HCT116 (cell line): ENCODE data around the gene DPP6. TPM values are rescaled to one million over a fixed set of nuclear protein-coding genes. Genes with fewer than 3 reads are reported as not detected.

Experiments
- ATAC-seq: fragments of 200-7000 bp; cut with Tn5 transposase; 2 replicates; pipeline ENCODE4 v1.9.1; 2020; ENCODE audit warnings: mild to moderate bottlenecking, moderate library complexity
- BruUV-seq: library from RNA; stranded (reverse); fragments of 400-500 nt; replicated peaks from 2 replicates; lab custom pipeline; 2021; lab: Mats Ljungman, UMichigan
- CTCF ChIA-PET: fragments of 300-600 bp; sonication (Branson Sonifier 250); formaldehyde crosslinking; loops from one replicate; lab custom pipeline; 2021; ENCODE audit warnings: antibody characterized with exemption; lab: Charles Lee
- POLR2A ChIA-PET: fragments of 300-600, 350-600 bp; sonication (Branson Sonifier 250); formaldehyde crosslinking; loops from one replicate; lab custom pipeline; 2021; ENCODE audit warnings: antibody characterized with exemption; lab: Charles Lee
- RAD21 ChIA-PET, 2 experiments: fragments of 300-600 bp; sonication (Branson Sonifier 250); formaldehyde crosslinking; loops; one replicate each; lab custom pipeline; 2023; ENCODE audit warnings: low total read pairs in 2 of 2; ENCODE audit not compliant: uncharacterized antibody in 2 of 2, unreplicated experiment in 2 of 2, low non-redundant PET in 1 of 2; lab: Charles Lee
- DNase-seq: peaks from one replicate; pipeline ENCODE4 v3.0.0-alpha.2; 2010; ENCODE audit warnings: low read depth, low spot score
- H2AFZ ChIP-seq: fragments of 200-600 bp; shearing (Covaris generic), sonication (generic); 2 replicates; pipeline ENCODE4 v1.6.1; 2017; ENCODE audit warnings: low read depth, mixed run types, mixed read lengths, antibody characterized with exemption, low read length; ENCODE audit not compliant: poor library complexity, severe bottlenecking
- H3K27ac ChIP-seq: 2 replicates; pipeline ENCODE4 v1.5.1; 2012; ENCODE audit warnings: low read depth, low read length
- H3K27me3 ChIP-seq: fragments of 200-600 bp; sonication (generic); 2 replicates; pipeline ENCODE4 v1.6.1; 2016; ENCODE audit warnings: mixed run types, low read length, mixed read lengths; ENCODE audit not compliant: insufficient read depth
- H3K36me3 ChIP-seq, 2 experiments: fragments of 200-500 bp in 1 of 2; fragments of 200-600 bp in 1 of 2; sonication (Bioruptor generic) in 1 of 2; sonication (generic) in 1 of 2; 2 replicates each; pipeline versions ENCODE4 v1.5.1 to v1.6.1; 2014 to 2016; ENCODE audit warnings: low read length in 2 of 2, inconsistent platforms in 1 of 2, mixed read lengths in 1 of 2, mixed run types in 1 of 2; ENCODE audit not compliant: insufficient read depth in 2 of 2, control insufficient read depth in 1 of 2
- H3K4me1 ChIP-seq, 2 experiments: fragments of 200-600 bp in 1 of 2; sonication (generic) in 1 of 2; 2 replicates each; pipeline versions ENCODE4 v1.5.1 to v1.6.1; 2012 to 2017; ENCODE audit warnings: low read length in 2 of 2, inconsistent platforms in 1 of 2, mild to moderate bottlenecking in 1 of 2, mixed read lengths in 1 of 2, mixed run types in 1 of 2, moderate library complexity in 1 of 2; ENCODE audit not compliant: insufficient read depth in 2 of 2, control insufficient read depth in 1 of 2
- H3K4me2 ChIP-seq: fragments of 200-600 bp; sonication (generic); 2 replicates; pipeline ENCODE4 v1.6.1; 2017; ENCODE audit warnings: mixed run types, low read length, mixed read lengths
- H3K4me3 ChIP-seq, 2 experiments: fragments of 200-600 bp in 1 of 2; sonication (generic) in 1 of 2; replicated peaks in 1 of 2; 2 replicates each; pipeline ENCODE4 v1.5.1; 2011 to 2016; ENCODE audit warnings: low read length in 2 of 2, control low read depth in 1 of 2, low read depth in 1 of 2, mild to moderate bottlenecking in 1 of 2, mixed read lengths in 1 of 2, mixed run types in 1 of 2
- H3K79me2 ChIP-seq: fragments of 200-600 bp; sonication (generic); 2 replicates; pipeline ENCODE4 v1.6.1; 2017; ENCODE audit warnings: mild to moderate bottlenecking, mixed run types, low read length, moderate library complexity, mixed read lengths; ENCODE audit not compliant: insufficient read depth
- H3K9ac ChIP-seq: fragments of 200-600 bp; sonication (generic); 2 replicates; pipeline ENCODE4 v1.6.1; 2016; ENCODE audit warnings: low read length, mixed read lengths
- H3K9me2 ChIP-seq: fragments of 200-600 bp; sonication (generic), shearing (Covaris generic); 2 replicates; pipeline ENCODE4 v1.6.1; 2017; ENCODE audit warnings: mixed run types, mild to moderate bottlenecking, moderate library complexity; ENCODE audit not compliant: insufficient read depth
- H3K9me3 ChIP-seq, 2 experiments: fragments of 200-500 bp in 1 of 2; fragments of 200-600 bp in 1 of 2; sonication (Bioruptor generic) in 1 of 2; sonication (generic) in 1 of 2; 2 replicates each; pipeline ENCODE4 v1.6.1; 2014 to 2017; ENCODE audit warnings: low read length in 2 of 2, mixed read lengths in 2 of 2, inconsistent platforms in 1 of 2, low read depth in 1 of 2, mild to moderate bottlenecking in 1 of 2, mixed run types in 1 of 2, moderate library complexity in 1 of 2; ENCODE audit not compliant: control insufficient read depth in 1 of 2, insufficient read depth in 1 of 2
- H4K20me1 ChIP-seq: fragments of 200-600 bp; sonication (generic), shearing (Covaris generic); 2 replicates; pipeline ENCODE4 v1.6.1; 2017; ENCODE audit warnings: mixed run types, mild to moderate bottlenecking, moderate library complexity; ENCODE audit not compliant: insufficient read depth
- EGR1 ChIP-seq: IDR thresholded peaks from 2 replicates; pipeline ENCODE4 v1.6.1; 2012; ENCODE audit warnings: low read depth
- ELF1 ChIP-seq: IDR thresholded peaks from 2 replicates; pipeline ENCODE4 v1.6.1; 2012; ENCODE audit warnings: low read depth, borderline replicate concordance
- EZH2 ChIP-seq: fragments of 200-600 bp; sonication (generic); IDR thresholded peaks from 2 replicates; pipeline ENCODE4 v1.6.1; 2017; ENCODE audit warnings: antibody characterized with exemption, mixed run types
- JUND ChIP-seq: IDR thresholded peaks from 2 replicates; pipeline ENCODE4 v1.6.1; 2012
- POLR2A ChIP-seq: IDR thresholded peaks from 2 replicates; pipeline ENCODE4 v1.7.0; 2011; ENCODE audit warnings: borderline replicate concordance; ENCODE audit not compliant: insufficient read depth, insufficient read length; ENCODE audit errors: extremely low read depth
- POLR2AphosphoS5 ChIP-seq: IDR thresholded peaks from 2 replicates; pipeline ENCODE4 v1.6.1; 2011; ENCODE audit warnings: mild to moderate bottlenecking, low read depth, low read length, moderate library complexity
- RAD21 ChIP-seq: IDR thresholded peaks from 2 replicates; pipeline ENCODE4 v1.6.1; 2012; ENCODE audit warnings: low read depth, mild to moderate bottlenecking
- SP1 ChIP-seq: IDR thresholded peaks from 2 replicates; pipeline ENCODE4 v1.6.1; 2012; ENCODE audit warnings: low read depth
- YY1 ChIP-seq: IDR thresholded peaks from 2 replicates; pipeline ENCODE4 v1.6.1; 2011; ENCODE audit warnings: low read length, low read depth, moderate library complexity, mild to moderate bottlenecking; ENCODE audit not compliant: insufficient replicate concordance; ENCODE audit errors: extremely low read depth
- ZFX ChIP-seq: fragments of 450-650 bp; IDR thresholded peaks from 2 replicates; pipeline ENCODE4 v1.6.1; 2017
- ZNF274 ChIP-seq: fragments of 200-500 bp; sonication (Bioruptor generic); IDR thresholded peaks from 2 replicates; pipeline ENCODE4 v1.6.1; 2014; ENCODE audit warnings: mild to moderate bottlenecking, low read depth, low read length, inconsistent platforms
- intact Hi-C: fragments of 100-400 bp; cut with micrococcal nuclease; formaldehyde crosslinking; loops from 2 replicates; pipeline ENCODE4 v1.10.0; 2022
- total RNA-seq: library from RNA; stranded (reverse); gene quantifications from one replicate; pipeline ENCODE4 v1.2.1, GENCODE V29; 2021; ENCODE audit not compliant: unreplicated experiment
- TF ChIP-seq, protein P1 (sequence below): IDR thresholded peaks from 2 replicates; pipeline ENCODE4 v1.6.1; 2012
- TF ChIP-seq, protein P2 (sequence below): IDR thresholded peaks from 2 replicates; pipeline ENCODE4 v1.6.1; 2012
- TF ChIP-seq, protein P3 (sequence below): IDR thresholded peaks from 2 replicates; pipeline ENCODE4 v1.6.1; 2011; ENCODE audit warnings: mild to moderate bottlenecking, low read length, moderate library complexity; ENCODE audit not compliant: insufficient replicate concordance; ENCODE audit errors: extremely low read depth
- TF ChIP-seq, protein P4 (sequence below), 3 experiments: fragments of 200-600 bp in 1 of 3; sonication (generic) in 1 of 3; IDR thresholded peaks in 2 of 3; conservative IDR thresholded peaks in 1 of 3; 2 replicates each; pipeline ENCODE4 v1.5.1; 2012 to 2017; ENCODE audit warnings: low read depth in 2 of 3, low read length in 2 of 3, antibody characterized with exemption in 1 of 3, borderline replicate concordance in 1 of 3, control low read depth in 1 of 3, mild to moderate bottlenecking in 1 of 3, mixed read lengths in 1 of 3, mixed run types in 1 of 3, moderate library complexity in 1 of 3; ENCODE audit not compliant: insufficient read depth in 1 of 3

DPP6 gene
- total RNA-seq, 1 experiment from 2014 or later: not detected

DNA sequence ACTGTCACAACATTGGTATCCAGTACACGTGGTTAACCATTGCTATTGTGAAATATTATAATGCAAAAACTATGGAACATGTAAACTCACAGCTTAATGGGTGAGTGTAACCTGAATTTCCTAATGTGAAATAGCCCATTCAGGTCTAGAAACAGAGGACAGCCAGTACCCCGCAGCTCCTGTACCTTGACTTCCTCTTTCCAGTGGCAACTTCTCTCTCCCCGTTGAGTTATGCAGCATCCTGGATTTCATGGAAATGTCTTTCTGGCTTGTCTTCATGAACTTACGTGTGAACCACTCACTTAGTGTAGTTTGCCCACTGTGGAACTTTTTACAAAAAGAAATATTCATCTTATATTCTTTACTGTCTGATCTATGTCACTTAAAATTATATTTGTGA lies 384.4 kb downstream of the DPP6 start:
- H4K20me1 ChIP-seq: no peaks in the 10 kb centered on the region
- H3K4me1 ChIP-seq: no peaks in the 10 kb centered on the region
- no peak overlapping the region for H3K4me3 ChIP-seq
- H3K4me2 ChIP-seq: no peak overlapping the region
- TF ChIP-seq JUND (no peak), POLR2A (no peak), EGR1 (no peak), RAD21 (no peak), SP1 (no peak), POLR2AphosphoS5 (no peak), EZH2 (no peak), ZFX (no peak), ZNF274 (no peak), ELF1 (no peak), YY1 (no peak)
- TF ChIP-seq, protein P1, sequence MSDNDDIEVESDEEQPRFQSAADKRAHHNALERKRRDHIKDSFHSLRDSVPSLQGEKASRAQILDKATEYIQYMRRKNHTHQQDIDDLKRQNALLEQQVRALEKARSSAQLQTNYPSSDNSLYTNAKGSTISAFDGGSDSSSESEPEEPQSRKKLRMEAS: no peak
- TF ChIP-seq, protein P2, sequence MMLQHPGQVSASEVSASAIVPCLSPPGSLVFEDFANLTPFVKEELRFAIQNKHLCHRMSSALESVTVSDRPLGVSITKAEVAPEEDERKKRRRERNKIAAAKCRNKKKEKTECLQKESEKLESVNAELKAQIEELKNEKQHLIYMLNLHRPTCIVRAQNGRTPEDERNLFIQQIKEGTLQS: no peak
- TF ChIP-seq, protein P3, sequence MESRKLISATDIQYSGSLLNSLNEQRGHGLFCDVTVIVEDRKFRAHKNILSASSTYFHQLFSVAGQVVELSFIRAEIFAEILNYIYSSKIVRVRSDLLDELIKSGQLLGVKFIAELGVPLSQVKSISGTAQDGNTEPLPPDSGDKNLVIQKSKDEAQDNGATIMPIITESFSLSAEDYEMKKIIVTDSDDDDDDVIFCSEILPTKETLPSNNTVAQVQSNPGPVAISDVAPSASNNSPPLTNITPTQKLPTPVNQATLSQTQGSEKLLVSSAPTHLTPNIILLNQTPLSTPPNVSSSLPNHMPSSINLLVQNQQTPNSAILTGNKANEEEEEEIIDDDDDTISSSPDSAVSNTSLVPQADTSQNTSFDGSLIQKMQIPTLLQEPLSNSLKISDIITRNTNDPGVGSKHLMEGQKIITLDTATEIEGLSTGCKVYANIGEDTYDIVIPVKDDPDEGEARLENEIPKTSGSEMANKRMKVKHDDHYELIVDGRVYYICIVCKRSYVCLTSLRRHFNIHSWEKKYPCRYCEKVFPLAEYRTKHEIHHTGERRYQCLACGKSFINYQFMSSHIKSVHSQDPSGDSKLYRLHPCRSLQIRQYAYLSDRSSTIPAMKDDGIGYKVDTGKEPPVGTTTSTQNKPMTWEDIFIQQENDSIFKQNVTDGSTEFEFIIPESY: no peak
- TF ChIP-seq, protein P4, sequence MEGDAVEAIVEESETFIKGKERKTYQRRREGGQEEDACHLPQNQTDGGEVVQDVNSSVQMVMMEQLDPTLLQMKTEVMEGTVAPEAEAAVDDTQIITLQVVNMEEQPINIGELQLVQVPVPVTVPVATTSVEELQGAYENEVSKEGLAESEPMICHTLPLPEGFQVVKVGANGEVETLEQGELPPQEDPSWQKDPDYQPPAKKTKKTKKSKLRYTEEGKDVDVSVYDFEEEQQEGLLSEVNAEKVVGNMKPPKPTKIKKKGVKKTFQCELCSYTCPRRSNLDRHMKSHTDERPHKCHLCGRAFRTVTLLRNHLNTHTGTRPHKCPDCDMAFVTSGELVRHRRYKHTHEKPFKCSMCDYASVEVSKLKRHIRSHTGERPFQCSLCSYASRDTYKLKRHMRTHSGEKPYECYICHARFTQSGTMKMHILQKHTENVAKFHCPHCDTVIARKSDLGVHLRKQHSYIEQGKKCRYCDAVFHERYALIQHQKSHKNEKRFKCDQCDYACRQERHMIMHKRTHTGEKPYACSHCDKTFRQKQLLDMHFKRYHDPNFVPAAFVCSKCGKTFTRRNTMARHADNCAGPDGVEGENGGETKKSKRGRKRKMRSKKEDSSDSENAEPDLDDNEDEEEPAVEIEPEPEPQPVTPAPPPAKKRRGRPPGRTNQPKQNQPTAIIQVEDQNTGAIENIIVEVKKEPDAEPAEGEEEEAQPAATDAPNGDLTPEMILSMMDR (IDR thresholded peaks at IDR 0.05 in 2 of 3, conservative IDR thresholded peaks at IDR 0.05 in 1 of 3; ENCODE audit: borderline replicate concordance in 1 of 3, insufficient read depth in 1 of 3, low read depth in 2 of 3, low read length in 2 of 3): no peak
- H3K9me2 ChIP-seq: no peaks in the 10 kb centered on the region
- intact Hi-C loops: no loop called here
- no peak overlapping the region for H3K9ac ChIP-seq
- no peak for ATAC-seq
- CTCF ChIA-PET: no interaction called here
- H3K79me2 ChIP-seq: no peaks in the 10 kb centered on the region
- POLR2A ChIA-PET: no interaction called here
- no peaks in the 10 kb centered on the region for H3K36me3 ChIP-seq
- H2AFZ ChIP-seq: no peak overlapping the region
- no TSS peak for BruUV-seq
- RAD21 ChIA-PET: no interaction called here
- H3K27me3 ChIP-seq: no peaks in the 10 kb centered on the region
- DNase-seq: no peak
- peaks cover 0 to 3% of the 10 kb centered on the region in 2 experiments; a peak in 2 of 4 replicates for H3K9me3 ChIP-seq
- H3K27ac ChIP-seq: no peak overlapping the region
